CD4-positive, alpha-beta T cell treated with Interleukin-2 at 100 ng/mL for 4 hours (primary cell): Measurements from ENCODE around the gene FOLR2.

ENCODE experiments used
- DNase-seq: peaks from one replicate; pipeline ENCODE4 v3.0.0-alpha.2; 2020; ENCODE audit warnings: low spot score

The FOLR2 gene

DNA sequence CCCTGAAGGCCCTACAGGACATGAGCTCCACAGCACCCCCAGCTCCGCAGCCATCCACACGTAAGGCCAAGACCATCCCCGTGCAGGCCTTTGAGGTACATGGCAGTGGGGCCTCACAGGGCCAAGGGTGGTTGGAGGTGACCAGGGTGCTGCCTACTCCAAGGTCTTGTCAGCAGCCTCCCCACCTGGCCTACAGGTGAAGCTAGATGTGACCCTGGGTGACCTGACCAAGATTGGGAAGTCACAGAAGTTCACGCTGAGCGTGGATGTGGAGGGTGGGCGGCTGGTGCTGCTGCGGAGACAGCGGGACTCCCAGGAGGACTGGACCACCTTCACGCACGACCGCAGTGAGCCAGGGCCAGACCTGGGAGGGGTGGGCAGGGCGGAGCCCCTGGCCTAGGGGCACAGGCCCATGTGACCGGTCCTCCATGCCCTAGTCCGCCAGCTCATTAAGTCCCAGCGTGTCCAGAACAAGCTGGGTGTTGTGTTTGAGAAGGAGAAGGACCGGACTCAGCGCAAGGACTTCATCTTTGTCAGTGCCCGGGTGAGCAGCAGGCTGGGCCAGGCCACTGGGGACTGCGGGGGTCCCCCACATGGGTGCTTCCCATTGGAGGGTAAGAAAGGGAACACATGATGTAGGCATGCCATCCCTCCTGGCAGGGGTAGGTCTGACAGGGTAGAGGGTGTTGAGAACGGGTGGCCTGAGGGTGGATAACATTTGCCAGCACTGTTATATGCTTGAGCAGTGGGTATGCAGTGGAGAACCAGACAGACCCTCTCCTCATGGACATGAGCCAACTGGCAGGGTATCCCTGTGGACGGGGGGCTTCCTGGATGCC, 13.6 kb downstream of the FOLR2 start:
- DNase-seq = no peak

- DNase-seq = no peak
Observed at GRCh38 chr11:72230764-72231365, 14.3 kb downstream of the FOLR2 start.

- no peak for DNase-seq
Observed at GRCh38 chr11:72231396-72232259, 15.0 kb downstream of the FOLR2 start.

DNA sequence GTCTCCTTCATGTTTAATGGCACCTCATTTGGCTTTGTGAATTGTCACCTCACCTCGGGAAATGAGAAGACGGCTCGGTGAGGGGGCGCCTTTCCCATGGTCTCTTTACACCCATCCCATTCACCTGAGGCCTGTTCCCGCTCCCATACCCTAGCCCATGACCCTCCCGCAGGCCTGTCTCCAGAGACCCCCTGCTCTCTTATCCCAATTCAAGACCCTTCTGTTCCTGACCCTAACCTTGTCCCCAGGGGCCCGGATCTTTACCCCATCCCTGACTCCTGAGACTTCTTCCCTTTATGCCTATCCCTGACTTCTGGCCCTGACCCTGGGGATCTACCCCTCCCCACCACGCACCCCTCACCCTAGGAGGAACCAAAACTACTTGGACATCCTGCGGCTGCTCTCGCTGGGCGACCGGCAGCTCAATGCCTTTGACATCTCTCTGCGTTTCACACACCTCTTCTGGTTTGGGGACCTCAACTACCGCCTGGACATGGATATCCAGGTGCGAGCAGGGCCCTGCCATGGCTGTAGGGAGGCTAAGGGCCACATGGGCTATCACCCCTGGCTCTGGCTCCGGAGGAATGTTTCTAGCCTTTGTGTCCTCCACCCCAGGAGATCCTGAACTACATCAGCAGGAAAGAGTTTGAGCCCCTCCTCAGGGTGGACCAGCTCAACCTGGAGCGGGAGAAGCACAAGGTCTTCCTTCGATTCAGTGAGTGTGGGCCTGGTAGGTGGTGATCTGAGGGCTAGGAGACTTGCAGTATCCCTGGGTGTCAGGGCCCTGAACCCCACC, 15.9 kb downstream of the FOLR2 start:
- no peak for DNase-seq

DNA sequence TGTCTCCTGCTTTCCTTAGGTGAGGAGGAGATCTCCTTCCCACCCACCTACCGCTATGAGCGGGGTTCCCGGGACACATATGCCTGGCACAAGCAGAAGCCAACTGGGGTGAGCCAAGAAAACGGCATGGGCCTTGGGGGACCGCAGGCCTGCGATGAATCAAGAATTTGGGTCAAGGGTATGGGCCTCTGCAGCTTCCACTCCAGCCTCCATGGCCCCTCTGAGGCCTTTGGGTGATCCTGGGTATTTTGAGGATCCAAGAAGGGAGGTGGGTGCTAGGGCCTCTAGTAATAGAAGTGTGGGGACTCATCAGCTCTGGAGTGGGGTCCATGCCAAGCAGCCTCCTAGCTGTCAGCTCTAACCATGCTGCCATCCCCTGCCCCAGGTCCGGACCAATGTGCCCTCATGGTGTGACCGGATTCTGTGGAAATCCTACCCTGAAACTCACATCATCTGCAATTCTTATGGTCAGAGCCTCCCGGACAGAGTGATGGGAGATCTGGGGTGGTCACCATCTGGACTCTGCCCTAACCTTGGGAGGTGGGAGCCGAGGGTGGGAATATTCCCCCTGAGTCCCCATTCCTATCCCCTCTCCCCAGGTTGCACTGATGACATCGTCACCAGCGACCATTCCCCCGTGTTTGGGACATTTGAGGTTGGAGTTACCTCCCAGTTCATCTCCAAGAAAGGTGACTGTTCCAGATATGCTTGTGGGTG, 16.6 kb downstream of the FOLR2 start:
- no peak for DNase-seq

GRCh38 chr11:72233773-72234513, 17.3 kb downstream of the FOLR2 start:
- no peak for DNase-seq

DNA sequence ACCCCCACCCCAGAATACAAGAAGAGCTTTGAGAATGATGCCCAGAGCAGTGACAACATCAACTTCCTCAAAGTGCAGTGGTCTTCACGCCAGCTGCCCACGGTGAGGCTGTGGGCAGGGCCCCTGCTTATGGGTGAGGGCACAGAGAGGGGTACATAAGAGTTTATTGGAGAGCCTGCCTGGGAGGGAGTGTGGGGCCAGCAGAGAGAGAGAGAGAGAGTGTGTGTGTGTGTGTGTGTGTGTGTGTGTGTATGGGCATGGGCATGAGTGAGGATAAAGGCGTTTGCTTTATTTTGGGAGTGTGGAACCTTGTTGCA, 17.9 kb downstream of the FOLR2 start:
- no peak for DNase-seq

GRCh38 chr11:72234920-72235319, 18.3 kb downstream of the FOLR2 start:
- DNase-seq = no peak

DNA sequence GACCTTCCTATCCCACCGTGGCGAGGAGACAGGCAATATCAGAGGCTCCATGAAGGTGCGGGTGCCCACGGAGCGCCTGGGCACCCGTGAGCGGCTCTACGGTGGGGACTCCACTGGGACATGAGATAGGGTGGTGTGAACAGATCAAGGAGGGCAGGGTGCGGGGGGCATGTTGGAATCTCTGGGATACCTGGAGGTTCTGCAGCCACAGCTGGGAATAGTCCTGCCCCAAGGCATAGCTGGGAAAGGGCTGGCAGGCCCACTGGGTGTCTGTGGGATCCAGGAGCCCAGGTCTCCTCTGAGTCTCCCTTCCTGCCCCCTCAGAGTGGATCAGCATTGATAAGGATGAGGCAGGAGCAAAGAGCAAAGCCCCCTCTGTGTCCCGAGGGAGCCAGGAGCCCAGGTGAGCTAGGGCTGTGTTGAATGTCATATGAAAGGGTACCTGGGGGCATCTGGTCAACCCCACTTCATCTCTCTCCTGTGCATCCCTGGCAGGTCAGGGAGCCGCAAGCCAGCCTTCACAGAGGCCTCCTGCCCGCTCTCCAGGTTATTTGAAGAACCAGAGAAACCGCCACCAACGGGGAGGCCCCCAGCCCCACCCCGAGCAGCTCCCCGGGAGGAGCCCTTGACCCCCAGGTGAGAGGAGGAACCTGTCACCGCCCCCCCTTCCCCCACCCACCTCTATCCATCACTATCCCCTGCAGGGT, 18.9 kb downstream of the FOLR2 start:
- DNase-seq = no peak

GRCh38 chr11:72236083-72236697, 19.6 kb downstream of the FOLR2 start:
- no peak for DNase-seq

GRCh38 chr11:72236774-72237111, 20.1 kb downstream of the FOLR2 start:
- DNase-seq = no peak

DNA sequence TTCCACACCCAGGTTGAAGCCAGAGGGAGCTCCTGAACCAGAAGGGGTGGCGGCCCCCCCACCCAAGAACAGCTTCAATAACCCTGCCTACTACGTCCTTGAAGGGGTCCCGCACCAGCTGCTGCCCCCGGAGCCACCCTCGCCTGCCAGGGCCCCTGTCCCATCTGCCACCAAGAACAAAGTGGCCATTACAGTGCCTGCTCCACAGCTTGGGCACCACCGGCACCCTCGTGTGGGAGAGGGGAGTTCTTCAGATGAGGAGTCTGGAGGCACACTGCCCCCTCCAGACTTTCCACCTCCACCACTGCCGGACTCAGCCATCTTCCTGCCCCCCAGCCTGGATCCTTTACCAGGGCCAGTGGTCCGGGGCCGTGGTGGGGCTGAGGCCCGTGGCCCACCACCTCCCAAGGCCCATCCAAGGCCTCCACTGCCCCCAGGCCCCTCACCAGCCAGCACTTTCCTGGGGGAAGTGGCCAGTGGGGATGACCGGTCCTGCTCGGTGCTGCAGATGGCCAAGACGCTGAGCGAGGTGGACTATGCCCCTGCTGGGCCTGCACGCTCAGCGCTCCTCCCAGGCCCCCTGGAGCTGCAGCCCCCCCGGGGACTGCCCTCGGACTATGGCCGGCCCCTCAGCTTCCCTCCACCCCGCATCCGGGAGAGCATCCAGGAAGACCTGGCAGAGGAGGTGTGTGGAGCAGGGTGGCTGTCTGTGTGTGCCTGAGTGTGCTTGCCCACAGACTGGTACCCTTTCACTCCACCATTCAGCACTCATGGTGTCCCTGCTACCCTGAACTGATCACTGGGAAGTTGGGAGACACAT, 20.7 kb downstream of the FOLR2 start:
- DNase-seq = no peak

DNA sequence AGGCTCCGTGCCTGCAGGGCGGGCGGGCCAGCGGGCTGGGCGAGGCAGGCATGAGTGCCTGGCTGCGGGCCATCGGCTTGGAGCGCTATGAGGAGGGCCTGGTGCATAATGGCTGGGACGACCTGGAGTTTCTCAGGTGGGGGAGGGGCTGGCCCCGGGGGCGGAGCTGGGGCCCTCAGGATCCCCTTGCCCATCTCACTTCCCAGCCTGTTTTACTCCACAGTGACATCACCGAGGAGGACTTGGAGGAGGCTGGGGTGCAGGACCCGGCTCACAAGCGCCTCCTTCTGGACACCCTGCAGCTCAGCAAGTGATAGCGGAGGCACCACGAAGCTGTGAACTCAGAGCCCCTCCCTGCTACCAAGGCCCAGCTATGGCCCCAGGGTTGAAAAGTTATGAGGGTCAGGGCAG, 21.5 kb downstream of the FOLR2 start:
- DNase-seq = peak; percentile 45

GRCh38 chr11:72238492-72239312, 22.1 kb downstream of the FOLR2 start:
- no peak for DNase-seq

GRCh38 chr11:72239313-72239848, 22.8 kb downstream of the FOLR2 start:
- no peak for DNase-seq

GRCh38 chr11:72239849-72240460, 23.4 kb downstream of the FOLR2 start:
- DNase-seq = no peak
